ENCODE results near the gene GRIK4. TPM values are rescaled to one million over a fixed set of nuclear protein-coding genes. Genes with fewer than 3 reads are reported as not detected.

GRIK4 gene
- total and polyA plus RNA-seq, 8 donors: 0.02 TPM; not detected in 7

GRCh38 chr11:120512739-120513435, 1.3 kb downstream of the GRIK4 start:
- FAIRE-seq (no peak), ATAC-seq (no peak), DNase-seq (no peak)
- no peak overlapping the region for H3K4me3 ChIP-seq
- intact Hi-C loops (cut with DNase I): loop anchor here (5.0 to 10.0 kb wide), 4 partner anchors 169 to 442 kb away; no protein-coding TSS in a partner anchor
- no peak for TF ChIP-seq CTCF (IDR thresholded peaks at IDR 0.05)
- H3K4me1 ChIP-seq: no peaks in the 10 kb centered on the region
- H3K27me3 ChIP-seq: peaks cover 0 to 14% (median 0%) of the 10 kb centered on the region in 4 donors
- 41% methylated on average over 20 to 22 of the region's 22 CpGs for WGBS, 2 donors
- H3K36me3 ChIP-seq: no peaks in the 10 kb centered on the region
- no peaks in the 10 kb centered on the region for H3K9me3 ChIP-seq
- H3K27ac ChIP-seq: no peak overlapping the region

- Histone ChIP-seq H3K27ac (no peak overlapping the region), H3K4me3 (no peak overlapping the region)
- ATAC-seq: no peak
These were observed 2.1 kb downstream of the GRIK4 start for GRCh38 chr11:120513436-120514315.

GRCh38 chr11:120514541-120515121, 3.1 kb downstream of the GRIK4 start:
- H3K27ac ChIP-seq: no peak overlapping the region
- intact Hi-C loops (cut with DNase I): loop anchor here (5.0 to 10.0 kb wide), 4 partner anchors 168 to 440 kb away; no protein-coding TSS in a partner anchor
- peaks cover 0 to 5% (median 0%) of the 10 kb centered on the region in 4 donors for H3K27me3 ChIP-seq
- no peak overlapping the region for H3K4me3 ChIP-seq
- TF ChIP-seq CTCF (IDR thresholded peaks at IDR 0.05): no peak
- DNase-seq (peak in 1 of 6 donors; percentile 35), FAIRE-seq (no peak), ATAC-seq (no peak)
- 68 to 77% methylated on average over 14 of the region's 14 CpGs for WGBS, 2 donors
- H3K9me3 ChIP-seq: no peaks in the 10 kb centered on the region
- no peaks in the 10 kb centered on the region for H3K4me1 ChIP-seq
- no peaks in the 10 kb centered on the region for H3K36me3 ChIP-seq

More at GRCh38 chr11:120513436-120514315, 2.1 kb downstream of the GRIK4 start:
- no peak for TF ChIP-seq CTCF (IDR thresholded peaks at IDR 0.05)
- FAIRE-seq (no peak), DNase-seq (peak in 1 of 6 donors; percentile 43)
- H3K36me3 ChIP-seq: no peaks in the 10 kb centered on the region
- intact Hi-C loops (cut with DNase I): loop anchor here (5.0 to 10.0 kb wide), 4 partner anchors 169 to 441 kb away; no protein-coding TSS in a partner anchor
- no peaks in the 10 kb centered on the region for H3K4me1 ChIP-seq
- H3K27me3 ChIP-seq: peaks cover 0 to 8% (median 0%) of the 10 kb centered on the region in 4 donors
- WGBS, 2 donors: 47 to 55% methylated on average over 19 of the region's 19 CpGs
- H3K9me3 ChIP-seq: no peaks in the 10 kb centered on the region

- no peak for ATAC-seq
- Histone ChIP-seq H3K27me3 (peaks cover 0 to 2% (median 0%) of the 10 kb centered on the region in 4 donors), H3K4me1 (no peaks in the 10 kb centered on the region), H3K9me3 (no peaks in the 10 kb centered on the region), H3K36me3 (no peaks in the 10 kb centered on the region), H3K4me3 (no peak overlapping the region), H3K27ac (no peak overlapping the region)
- intact Hi-C loops (cut with DNase I): loop anchor here in 2 of 3 donors (10.0 kb wide), 2 partner anchors 170 to 440 kb away; no protein-coding TSS in a partner anchor
- peak in 1 of 6 donors; percentile 10 for DNase-seq
- TF ChIP-seq CTCF (IDR thresholded peaks at IDR 0.05): no peak
- no peak for FAIRE-seq
- 58 to 68% methylated on average over 7 of the region's 7 CpGs for WGBS, 2 donors
These were observed 3.7 kb downstream of the GRIK4 start for GRCh38 chr11:120515186-120515723.

Measured in pancreas (tissue), 10 donors.